A673 (cell line): ENCODE measurements around the gene COA3. TPM values are rescaled to one million over a fixed set of nuclear protein-coding genes. Genes with fewer than 3 reads are reported as not detected.

ENCODE experiments used
- BruUV-seq: library from RNA; stranded (reverse); fragments of 400-500 nt; replicated peaks from 2 replicates; lab custom pipeline; 2021; lab: Mats Ljungman, UMichigan
- CTCF ChIA-PET: fragments of 300-600 bp; sonication (Branson Sonifier 250); formaldehyde crosslinking; loops from one replicate; lab custom pipeline; 2022; ENCODE audit warnings: antibody characterized with exemption; lab: Charles Lee
- POLR2A ChIA-PET: fragments of 300-600 bp; sonication (Branson Sonifier 250); formaldehyde crosslinking; loops from one replicate; lab custom pipeline; 2022; ENCODE audit warnings: antibody characterized with exemption; ENCODE audit not compliant: low non-redundant PET; lab: Charles Lee
- DNase-seq: peaks from one replicate; pipeline ENCODE4 v3.0.0-alpha.2; 2015; ENCODE audit warnings: low spot score
- H3K27ac ChIP-seq: fragments of 200-600 bp; sonication (generic); 2 replicates; pipeline ENCODE4 v1.5.1; 2016; ENCODE audit warnings: mixed run types, low read depth, mild to moderate bottlenecking, mixed read lengths, antibody characterized with exemption, low read length; ENCODE audit not compliant: poor library complexity, severe bottlenecking
- H3K27me3 ChIP-seq: fragments of 200-600 bp; sonication (generic); replicated peaks from 2 replicates; pipeline ENCODE4 v1.6.1; 2017; ENCODE audit warnings: mixed run types, low read depth, mild to moderate bottlenecking, mixed read lengths, antibody characterized with exemption, low read length; ENCODE audit not compliant: insufficient read depth, poor library complexity
- H3K36me3 ChIP-seq: fragments of 200-600 bp; sonication (generic); 2 replicates; pipeline ENCODE4 v1.6.1; 2016; ENCODE audit warnings: mixed run types, mild to moderate bottlenecking, mixed read lengths, antibody characterized with exemption, low read length; ENCODE audit not compliant: insufficient read depth, poor library complexity, severe bottlenecking
- H3K4me1 ChIP-seq: fragments of 200-600 bp; sonication (generic); 2 replicates; pipeline ENCODE4 v1.6.1; 2017; ENCODE audit warnings: mixed run types, mild to moderate bottlenecking, mixed read lengths, antibody characterized with exemption, low read length; ENCODE audit not compliant: insufficient read depth, poor library complexity, severe bottlenecking
- H3K4me3 ChIP-seq: fragments of 200-600 bp; sonication (generic); 2 replicates; pipeline ENCODE4 v1.5.1; 2016; ENCODE audit warnings: low read depth, mixed run types, mild to moderate bottlenecking, mixed read lengths, low read length; ENCODE audit not compliant: poor library complexity, severe bottlenecking
- H3K9me3 ChIP-seq: fragments of 200-600 bp; sonication (generic); 2 replicates; pipeline ENCODE4 v1.6.1; 2016; ENCODE audit warnings: mixed run types, low read depth, mild to moderate bottlenecking, mixed read lengths, antibody characterized with exemption, low read length; ENCODE audit not compliant: poor library complexity, severe bottlenecking
- EZH2 ChIP-seq: fragments of 200-600 bp; sonication (generic); IDR thresholded peaks from 2 replicates; pipeline ENCODE4 v1.6.1; 2017; ENCODE audit warnings: borderline replicate concordance, low read depth, mild to moderate bottlenecking, mixed read lengths, antibody characterized with exemption, low read length; ENCODE audit not compliant: poor library complexity, severe bottlenecking
- intact Hi-C: fragments of 100-400 bp; cut with micrococcal nuclease; formaldehyde crosslinking; loops from one replicate; pipeline ENCODE4 v1.10.0; 2022; ENCODE audit not compliant: unreplicated experiment
- total RNA-seq: library from RNA; stranded (reverse); gene quantifications from 2 replicates; pipeline ENCODE4 v1.2.3, GENCODE V29; 2021
- TF ChIP-seq, protein P1 (sequence below): fragments of 300-800, 200-600 bp; sonication (generic); conservative IDR thresholded peaks from 2 replicates; pipeline ENCODE4 v1.5.1; 2017; ENCODE audit warnings: low read depth, mild to moderate bottlenecking, antibody characterized with exemption, low read length, moderate library complexity, mixed read lengths

COA3 gene
- total RNA-seq, 1 experiment from 2014 or later, result 29.0 TPM

- H3K4me1 ChIP-seq, result no peaks in the 10 kb centered on the region
- intact Hi-C loops, result no loop called here
- H3K9me3 ChIP-seq, result no peaks in the 10 kb centered on the region
- POLR2A ChIA-PET, result no interaction called here
- BruUV-seq, result no TSS peak
- H3K4me3 ChIP-seq, result no peak overlapping the region
- CTCF ChIA-PET, result no interaction called here
- DNase-seq, result no peak
- TF ChIP-seq EZH2, result no peak
- H3K36me3 ChIP-seq, result no peaks in the 10 kb centered on the region
- no peak overlapping the region for H3K27ac ChIP-seq
- peaks cover 13% of the 10 kb centered on the region for H3K27me3 ChIP-seq
Measured at GRCh38 chr17:42784811-42785592, 13.5 kb downstream of the COA3 start.

GRCh38 chr17:42784409-42784808 lies 14.1 kb downstream of the COA3 start:
- DNase-seq, result no peak
- TF ChIP-seq EZH2, result no peak
- TF ChIP-seq, protein P1, sequence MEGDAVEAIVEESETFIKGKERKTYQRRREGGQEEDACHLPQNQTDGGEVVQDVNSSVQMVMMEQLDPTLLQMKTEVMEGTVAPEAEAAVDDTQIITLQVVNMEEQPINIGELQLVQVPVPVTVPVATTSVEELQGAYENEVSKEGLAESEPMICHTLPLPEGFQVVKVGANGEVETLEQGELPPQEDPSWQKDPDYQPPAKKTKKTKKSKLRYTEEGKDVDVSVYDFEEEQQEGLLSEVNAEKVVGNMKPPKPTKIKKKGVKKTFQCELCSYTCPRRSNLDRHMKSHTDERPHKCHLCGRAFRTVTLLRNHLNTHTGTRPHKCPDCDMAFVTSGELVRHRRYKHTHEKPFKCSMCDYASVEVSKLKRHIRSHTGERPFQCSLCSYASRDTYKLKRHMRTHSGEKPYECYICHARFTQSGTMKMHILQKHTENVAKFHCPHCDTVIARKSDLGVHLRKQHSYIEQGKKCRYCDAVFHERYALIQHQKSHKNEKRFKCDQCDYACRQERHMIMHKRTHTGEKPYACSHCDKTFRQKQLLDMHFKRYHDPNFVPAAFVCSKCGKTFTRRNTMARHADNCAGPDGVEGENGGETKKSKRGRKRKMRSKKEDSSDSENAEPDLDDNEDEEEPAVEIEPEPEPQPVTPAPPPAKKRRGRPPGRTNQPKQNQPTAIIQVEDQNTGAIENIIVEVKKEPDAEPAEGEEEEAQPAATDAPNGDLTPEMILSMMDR, result no peak
- ChIA-PET CTCF (no interaction called here), POLR2A (no interaction called here)
- H3K27ac ChIP-seq, result no peak overlapping the region
- peaks cover 13% of the 10 kb centered on the region for H3K27me3 ChIP-seq
- no peaks in the 10 kb centered on the region for H3K9me3 ChIP-seq
- BruUV-seq, result no TSS peak
- H3K4me1 ChIP-seq, result no peaks in the 10 kb centered on the region
- H3K4me3 ChIP-seq, result no peak overlapping the region
- H3K36me3 ChIP-seq, result no peaks in the 10 kb centered on the region
- intact Hi-C loops, result no loop called here

- Histone ChIP-seq H3K4me3 (no peak overlapping the region), H3K27me3 (peaks cover 13% of the 10 kb centered on the region), H3K36me3 (no peaks in the 10 kb centered on the region), H3K9me3 (no peaks in the 10 kb centered on the region), H3K4me1 (no peaks in the 10 kb centered on the region), H3K27ac (no peak overlapping the region)
- POLR2A ChIA-PET, result no interaction called here
- TF ChIP-seq, protein P1, result no peak
- TF ChIP-seq EZH2, result no peak
- no peak for DNase-seq
- intact Hi-C loops, result no loop called here
- CTCF ChIA-PET, result no interaction called here
- no TSS peak for BruUV-seq
Measured at GRCh38 chr17:42783791-42784138, 14.7 kb downstream of the COA3 start.
